ENCODE data around the gene HES1.

DNA sequence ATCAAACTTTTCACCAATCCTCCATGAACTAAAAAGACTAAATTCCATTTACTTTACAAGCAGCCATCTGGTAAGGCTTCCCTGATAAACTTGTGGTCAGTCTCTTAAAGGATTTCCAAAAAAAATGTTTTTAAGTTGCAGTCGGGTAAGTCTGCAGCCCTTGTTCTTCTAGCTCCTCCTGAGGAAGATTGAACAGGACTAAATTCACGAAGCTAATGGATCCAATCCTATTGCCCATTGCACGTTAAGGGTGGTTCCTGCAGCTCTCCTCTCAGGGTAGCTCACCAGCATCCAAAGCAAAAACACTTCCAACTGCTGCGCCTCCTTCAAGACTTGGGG lies 2.8 kb downstream of the HES1 start:
- TF ChIP-seq, protein P1, sequence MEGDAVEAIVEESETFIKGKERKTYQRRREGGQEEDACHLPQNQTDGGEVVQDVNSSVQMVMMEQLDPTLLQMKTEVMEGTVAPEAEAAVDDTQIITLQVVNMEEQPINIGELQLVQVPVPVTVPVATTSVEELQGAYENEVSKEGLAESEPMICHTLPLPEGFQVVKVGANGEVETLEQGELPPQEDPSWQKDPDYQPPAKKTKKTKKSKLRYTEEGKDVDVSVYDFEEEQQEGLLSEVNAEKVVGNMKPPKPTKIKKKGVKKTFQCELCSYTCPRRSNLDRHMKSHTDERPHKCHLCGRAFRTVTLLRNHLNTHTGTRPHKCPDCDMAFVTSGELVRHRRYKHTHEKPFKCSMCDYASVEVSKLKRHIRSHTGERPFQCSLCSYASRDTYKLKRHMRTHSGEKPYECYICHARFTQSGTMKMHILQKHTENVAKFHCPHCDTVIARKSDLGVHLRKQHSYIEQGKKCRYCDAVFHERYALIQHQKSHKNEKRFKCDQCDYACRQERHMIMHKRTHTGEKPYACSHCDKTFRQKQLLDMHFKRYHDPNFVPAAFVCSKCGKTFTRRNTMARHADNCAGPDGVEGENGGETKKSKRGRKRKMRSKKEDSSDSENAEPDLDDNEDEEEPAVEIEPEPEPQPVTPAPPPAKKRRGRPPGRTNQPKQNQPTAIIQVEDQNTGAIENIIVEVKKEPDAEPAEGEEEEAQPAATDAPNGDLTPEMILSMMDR (IDR thresholded peaks at IDR 0.05; ENCODE audit: low read depth, low read length), result no peak
- no peak; the same call in 1 of the 2 replicates for TF ChIP-seq EZH2phosphoT487 (IDR thresholded peaks at IDR 0.05; ENCODE audit: low read depth)

Data from OCI-LY3 (cell line).